Upper lobe of left lung (tissue), 6 donors: ENCODE measurements around the gene KCNIP2. TPM values are rescaled to one million over a fixed set of nuclear protein-coding genes. Genes with fewer than 3 reads are reported as not detected.

Source experiments
- ATAC-seq, 2 donors: fragments of 200-7000 bp; cut with Tn5 transposase; one replicate each; pipeline ENCODE4 v1.9.1; 2022; ENCODE audit warnings: mild to moderate bottlenecking in 2 of 2, moderate library complexity in 2 of 2; ENCODE audit not compliant: low FRiP score in 2 of 2
- DNase-seq, 2 donors: peaks; one replicate each; pipeline ENCODE4 v3.0.0-alpha.2; 2019 to 2020
- H3K27ac ChIP-seq, 4 donors: fragments of 200-600 bp; sonication (generic); one replicate each; pipeline ENCODE4 v1.5.1; 2016 to 2019
- H3K27me3 ChIP-seq, 4 donors: fragments of 200-600 bp; sonication (generic); one replicate each; pipeline ENCODE4 v1.5.1; 2017 to 2019
- H3K36me3 ChIP-seq, 4 donors: fragments of 200-600 bp; sonication (generic); one replicate each; pipeline ENCODE4 v1.5.1; 2016 to 2019
- H3K4me1 ChIP-seq, 4 donors: fragments of 200-600 bp; sonication (generic); one replicate each; pipeline ENCODE4 v1.5.1; 2018 to 2019
- H3K4me3 ChIP-seq, 4 donors: fragments of 200-600 bp; sonication (generic); one replicate each; pipeline ENCODE4 v1.5.1; 2017 to 2019; ENCODE audit warnings: mild to moderate bottlenecking in 2 of 4, moderate library complexity in 1 of 4
- H3K9me3 ChIP-seq, 4 donors: fragments of 200-600 bp; sonication (generic); one replicate each; pipeline ENCODE4 v1.5.1; 2018 to 2019
- CTCF ChIP-seq, 6 experiments: fragments of 450-650 bp in 4 of 6; fragments of 200-600 bp in 2 of 6; sonication (generic) in 2 of 6; IDR thresholded peaks; one replicate each; pipeline ENCODE4 v1.5.1; 2016 to 2019; ENCODE audit warnings: antibody characterized with exemption in 6 of 6
- EP300 ChIP-seq, 4 donors: sonication (generic); formaldehyde crosslinking; IDR thresholded peaks; one replicate each; pipeline ENCODE4 v1.5.1; 2017; ENCODE audit warnings: antibody characterized with exemption in 4 of 4, control low read depth in 2 of 4
- POLR2A ChIP-seq, 4 donors: fragments of 450-650 bp; IDR thresholded peaks; one replicate each; pipeline ENCODE4 v1.5.1; 2016 to 2017; ENCODE audit warnings: antibody characterized with exemption in 4 of 4, mild to moderate bottlenecking in 2 of 4
- POLR2AphosphoS5 ChIP-seq, 2 donors: sonication (generic); formaldehyde crosslinking; IDR thresholded peaks; one replicate each; pipeline ENCODE4 v1.5.1; 2017; ENCODE audit warnings: antibody characterized with exemption in 2 of 2
- WGBS, 2 donors: methylation state at CpG; one replicate each; pipeline ENCODE4 v1.1.5; 2017 to 2018; 5-methylcytosine and 5-hydroxymethylcytosine counted together
- total RNA-seq, 6 donors: library from RNA; depleted of rRNA in 4 of 6; stranded (reverse); fragments of >200 nt in 4 of 6; gene quantifications; one replicate each; pipeline versions ENCODE4 v1.1.0 to v1.2.1, GENCODE V29; 2016 to 2021
- donor health status: DM: no; HTN: no; CAD: no; lungs with moderate emphysema.
- donor health status: DM: no; HTN: yes; CAD: no; lungs with severe emphysema.

The KCNIP2 gene
- total RNA-seq, 6 donors from 2014 or later: 0.76 to 21.0 (median 3.8) TPM

- no peak for TF ChIP-seq POLR2A (IDR thresholded peaks at IDR 0.05)
- no peak for TF ChIP-seq EP300 (IDR thresholded peaks at IDR 0.05)
- Histone ChIP-seq H3K9me3 (no peaks in the 10 kb centered on the region), H3K4me1 (peaks cover 26 to 42% (median 33%) of the 10 kb centered on the region in 4 donors), H3K27ac (peak overlapping the region in 1 of 4 donors; percentile 1), H3K4me3 (peak overlapping the region; percentile 5 to 99 (median 82)), H3K27me3 (no peaks in the 10 kb centered on the region), H3K36me3 (peaks cover 7 to 39% (median 17%) of the 10 kb centered on the region in 4 donors)
- no peak for ATAC-seq
- WGBS, 2 donors: 53 to 67% methylated on average over 8 of the region's 8 CpGs
- no peak for DNase-seq
Observed at GRCh38 chr10:101814466-101815071, 29.0 kb downstream of the KCNIP2 start.

GRCh38 chr10:101812606-101813005, 31.0 kb downstream of the KCNIP2 start:
- Histone ChIP-seq H3K4me3 (no peak overlapping the region), H3K27me3 (no peaks in the 10 kb centered on the region), H3K4me1 (peaks cover 20 to 33% (median 26%) of the 10 kb centered on the region in 4 donors), H3K36me3 (peaks cover 18 to 59% (median 33%) of the 10 kb centered on the region in 4 donors), H3K27ac (no peak overlapping the region), H3K9me3 (no peaks in the 10 kb centered on the region)
- no peak for ATAC-seq
- DNase-seq: no peak
- TF ChIP-seq EP300 (IDR thresholded peaks at IDR 0.05) (no peak), POLR2A (IDR thresholded peaks at IDR 0.05) (no peak)
- 80 to 81% methylated on average over 4 of the region's 4 CpGs for WGBS, 2 donors

- no peak overlapping the region for H3K4me3 ChIP-seq
- no peak for DNase-seq
- peaks cover 54 to 100% (median 82%) of the 10 kb centered on the region in 4 donors for H3K36me3 ChIP-seq
- no peak for ATAC-seq
- H3K27me3 ChIP-seq: no peaks in the 10 kb centered on the region
- H3K4me1 ChIP-seq: peaks cover 0 to 9% (median 2%) of the 10 kb centered on the region in 4 donors
- WGBS, 2 donors: 85 to 94% methylated on average over 1 of the region's 1 CpG
- no peak overlapping the region for H3K27ac ChIP-seq
- TF ChIP-seq CTCF (IDR thresholded peaks at IDR 0.05) (no peak), EP300 (IDR thresholded peaks at IDR 0.05) (no peak), POLR2A (IDR thresholded peaks at IDR 0.05) (no peak), POLR2AphosphoS5 (IDR thresholded peaks at IDR 0.05) (no peak)
- no peaks in the 10 kb centered on the region for H3K9me3 ChIP-seq
Observed at GRCh38 chr10:101807158-101807557, 36.4 kb downstream of the KCNIP2 start.

GRCh38 chr10:101803511-101803910, 40.1 kb downstream of the KCNIP2 start:
- peaks cover 56 to 100% (median 96%) of the 10 kb centered on the region in 4 donors for H3K36me3 ChIP-seq
- DNase-seq (no peak), ATAC-seq (no peak)
- no peak overlapping the region for H3K4me3 ChIP-seq
- WGBS, 2 donors: 76 to 81% methylated on average over 4 of the region's 4 CpGs
- no peaks in the 10 kb centered on the region for H3K27me3 ChIP-seq
- H3K27ac ChIP-seq: no peak overlapping the region
- H3K9me3 ChIP-seq: no peaks in the 10 kb centered on the region
- peaks cover 0 to 4% (median 0%) of the 10 kb centered on the region in 4 donors for H3K4me1 ChIP-seq
- no peak for TF ChIP-seq POLR2AphosphoS5 (IDR thresholded peaks at IDR 0.05)
- no peak for TF ChIP-seq CTCF (IDR thresholded peaks at IDR 0.05)
- no peak for TF ChIP-seq EP300 (IDR thresholded peaks at IDR 0.05)
- TF ChIP-seq POLR2A (IDR thresholded peaks at IDR 0.05): no peak

GRCh38 chr10:101797403-101798059, 46.1 kb downstream of the KCNIP2 start:
- TF ChIP-seq POLR2A (IDR thresholded peaks at IDR 0.05) (no peak), POLR2AphosphoS5 (IDR thresholded peaks at IDR 0.05) (no peak), CTCF (IDR thresholded peaks at IDR 0.05) (no peak)
- H3K9me3 ChIP-seq: no peaks in the 10 kb centered on the region
- 82 to 84% methylated on average over 4 of the region's 4 CpGs for WGBS, 2 donors
- H3K27ac ChIP-seq: no peak overlapping the region
- DNase-seq: no peak
- H3K4me3 ChIP-seq: no peak overlapping the region
- ATAC-seq: no peak
- peaks cover 69 to 100% (median 93%) of the 10 kb centered on the region in 4 donors for H3K36me3 ChIP-seq
- H3K4me1 ChIP-seq: no peaks in the 10 kb centered on the region
- no peaks in the 10 kb centered on the region for H3K27me3 ChIP-seq
